ENCODE results near the gene SLC13A3.

SLC13A3 gene

GRCh38 chr20:46631874-46632446, 19.3 kb downstream of the SLC13A3 start:
- no peak for DNase-seq

GRCh38 chr20:46631212-46631869, 19.9 kb downstream of the SLC13A3 start:
- no peak for DNase-seq

GRCh38 chr20:46630306-46630705, 21.0 kb downstream of the SLC13A3 start:
- no peak for DNase-seq

GRCh38 chr20:46629341-46629740, 21.9 kb downstream of the SLC13A3 start:
- DNase-seq, result no peak

- no peak for DNase-seq
Measured at GRCh38 chr20:46627234-46627633, 24.0 kb downstream of the SLC13A3 start.

- no peak for DNase-seq
Measured at GRCh38 chr20:46626758-46627157, 24.5 kb downstream of the SLC13A3 start.

GRCh38 chr20:46625875-46626373, 25.3 kb downstream of the SLC13A3 start:
- DNase-seq, result no peak

GRCh38 chr20:46624946-46625345, 26.3 kb downstream of the SLC13A3 start:
- DNase-seq, result no peak

GRCh38 chr20:46622165-46622564, 29.1 kb downstream of the SLC13A3 start:
- no peak for DNase-seq

GRCh38 chr20:46621492-46621891, 29.8 kb downstream of the SLC13A3 start:
- DNase-seq, result no peak

GRCh38 chr20:46619445-46619844, 31.8 kb downstream of the SLC13A3 start:
- DNase-seq, result no peak

- DNase-seq, result no peak
Measured at GRCh38 chr20:46618316-46619100, 32.8 kb downstream of the SLC13A3 start.

- DNase-seq, result no peak
Measured at GRCh38 chr20:46614503-46614902, 36.8 kb downstream of the SLC13A3 start.

GRCh38 chr20:46610145-46610544, 41.1 kb downstream of the SLC13A3 start:
- no peak for DNase-seq

GRCh38 chr20:46609043-46609442, 42.2 kb downstream of the SLC13A3 start:
- no peak for DNase-seq

- DNase-seq, result no peak
Measured at GRCh38 chr20:46607849-46608497, 43.3 kb downstream of the SLC13A3 start.

GRCh38 chr20:46607191-46607848, 43.9 kb downstream of the SLC13A3 start:
- no peak for DNase-seq

- DNase-seq, result no peak
Measured at GRCh38 chr20:46606817-46607190, 44.5 kb downstream of the SLC13A3 start.

GRCh38 chr20:46605978-46606816, 45.1 kb downstream of the SLC13A3 start:
- no peak for DNase-seq

GRCh38 chr20:46605181-46605580, 46.1 kb downstream of the SLC13A3 start:
- DNase-seq, result no peak

- DNase-seq, result no peak
Measured at GRCh38 chr20:46604551-46605133, 46.6 kb downstream of the SLC13A3 start.

GRCh38 chr20:46602429-46602828, 48.8 kb downstream of the SLC13A3 start:
- no peak for DNase-seq

Data from NCI-H187 treated with DMSO at 0.1 percent for 48 hours (cell line).